ENCODE measurements around the gene ANAPC15.

DNA sequence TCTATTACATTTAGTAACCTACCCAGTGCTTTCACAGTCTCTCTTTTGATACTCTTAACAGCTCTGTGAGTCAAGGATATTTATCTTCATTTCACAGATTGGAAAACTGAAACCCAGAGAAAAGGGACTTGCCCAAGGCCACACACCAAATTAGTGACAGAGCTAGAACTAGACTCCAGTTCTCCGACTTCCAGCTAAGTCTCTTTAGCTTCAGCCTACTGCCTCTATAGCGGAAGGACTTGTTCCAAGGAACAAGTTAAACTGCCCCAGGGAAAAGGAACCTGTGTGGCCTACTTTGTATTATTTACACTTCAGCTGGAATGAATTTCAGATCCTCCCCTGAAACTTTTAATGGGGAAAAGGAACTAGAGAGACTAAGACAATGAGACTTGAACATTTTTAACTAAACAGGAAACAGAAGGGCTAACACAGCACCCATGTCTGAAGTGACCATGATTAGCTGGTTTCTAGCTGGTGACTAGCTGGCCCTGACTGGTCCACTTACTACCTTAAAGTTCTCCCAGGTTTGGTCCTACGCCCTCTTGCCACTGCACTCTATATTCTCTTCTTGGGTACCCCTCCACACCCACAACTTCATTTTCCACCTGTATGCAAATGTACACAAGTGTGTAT, 30.6 kb downstream of the ANAPC15 start:
- TF ChIP-seq POLR2A (IDR thresholded peaks at IDR 0.05; ENCODE audit: low read depth, low read length) (no peak), TAF1 (IDR thresholded peaks at IDR 0.05; ENCODE audit: borderline replicate concordance, low read depth, low read length) (no peak), POLR2AphosphoS5 (IDR thresholded peaks at IDR 0.05; ENCODE audit: low read depth, low read length) (no peak)

All from GM12892 (cell line).